Vagina (tissue), 2 donors: ENCODE results near the gene MYL11. TPM values are rescaled to one million over a fixed set of nuclear protein-coding genes. Genes with fewer than 3 reads are reported as not detected.

Experiments used
- DNase-seq, 2 donors: peaks; one replicate each; pipeline ENCODE4 v3.0.0-alpha.2; 2017; ENCODE audit errors: extremely low spot score in 2 of 2
- H3K27ac ChIP-seq: fragments of 200-600 bp; sonication (generic); one replicate; pipeline ENCODE4 v1.5.1; 2019
- H3K27me3 ChIP-seq: fragments of 200-600 bp; sonication (generic); one replicate; pipeline ENCODE4 v1.5.1; 2019
- H3K36me3 ChIP-seq, 2 donors: fragments of 200-600 bp; sonication (generic); one replicate each; pipeline ENCODE4 v1.5.1; 2017 to 2019
- H3K4me1 ChIP-seq: fragments of 200-600 bp; sonication (generic); one replicate; pipeline ENCODE4 v1.5.1; 2019
- H3K4me3 ChIP-seq, 2 donors: fragments of 200-600 bp; sonication (generic); 1 replicate in 1 of 2; 2 replicates in 1 of 2; pipeline ENCODE4 v1.5.1; 2016 to 2019
- H3K9me3 ChIP-seq: fragments of 200-600 bp; sonication (generic); one replicate; pipeline ENCODE4 v1.5.1; 2019
- CTCF ChIP-seq, 3 experiments: fragments of 450-650 bp in 2 of 3; fragments of 200-600 bp in 1 of 3; sonication (generic) in 1 of 3; IDR thresholded peaks; one replicate each; pipeline ENCODE4 v1.5.1; 2017 to 2019; ENCODE audit warnings: antibody characterized with exemption in 3 of 3, mild to moderate bottlenecking in 2 of 3, moderate library complexity in 2 of 3
- POLR2A ChIP-seq, 2 donors: fragments of 450-650 bp; IDR thresholded peaks; one replicate each; pipeline ENCODE4 v1.6.1; 2017; ENCODE audit warnings: antibody characterized with exemption in 2 of 2, mild to moderate bottlenecking in 2 of 2, moderate library complexity in 2 of 2
- POLR2AphosphoS5 ChIP-seq, 2 donors: sonication (generic); formaldehyde crosslinking; IDR thresholded peaks; one replicate each; pipeline ENCODE4 v1.9.0; 2017; ENCODE audit warnings: antibody characterized with exemption in 2 of 2, mild to moderate bottlenecking in 2 of 2, low read depth in 1 of 2; ENCODE audit not compliant: insufficient read depth in 1 of 2
- intact Hi-C: fragments of 100-400 bp; cut with DNase I; formaldehyde crosslinking; loops from one replicate; pipeline ENCODE4 v1.15.1; 2023
- total RNA-seq: library from RNA; depleted of rRNA; stranded (reverse); fragments of >200 nt; gene quantifications from one replicate; pipeline ENCODE4 v1.2.3, GENCODE V29; 2016

Gene MYL11
- total RNA-seq, 1 donor from 2014 or later = not detected

GRCh38 chr16:30372725-30373124, 1.9 kb upstream of the MYL11 start:
- TF ChIP-seq POLR2A (IDR thresholded peaks at IDR 0.05) = no peak
- TF ChIP-seq CTCF (IDR thresholded peaks at IDR 0.05) = no peak
- no peak for TF ChIP-seq POLR2AphosphoS5 (IDR thresholded peaks at IDR 0.05; ENCODE audit: insufficient read depth in 1 of 2, low read depth in 1 of 2)
- intact Hi-C loops = loop anchor here (10.0 kb wide), 1 partner anchor 1502 kb away; the partner anchor contains the start of gene ZNF267
- H3K4me3 ChIP-seq = no peak overlapping the region
- H3K27ac ChIP-seq = no peak overlapping the region
- H3K9me3 ChIP-seq = no peaks in the 10 kb centered on the region
- peaks cover 38% of the 10 kb centered on the region for H3K4me1 ChIP-seq
- DNase-seq = no peak
- no peaks in the 10 kb centered on the region for H3K36me3 ChIP-seq
- no peaks in the 10 kb centered on the region for H3K27me3 ChIP-seq

- DNase-seq = peak in 1 of 2 donors; percentile 84
- TF ChIP-seq POLR2A (IDR thresholded peaks at IDR 0.05) (no peak), CTCF (IDR thresholded peaks at IDR 0.05) (no peak), POLR2AphosphoS5 (IDR thresholded peaks at IDR 0.05; ENCODE audit: insufficient read depth in 1 of 2, low read depth in 1 of 2) (no peak)
- Histone ChIP-seq H3K4me1 (peaks cover 30% of the 10 kb centered on the region), H3K9me3 (no peaks in the 10 kb centered on the region), H3K27me3 (no peaks in the 10 kb centered on the region), H3K36me3 (no peaks in the 10 kb centered on the region), H3K27ac (no peak overlapping the region), H3K4me3 (no peak overlapping the region)
- intact Hi-C loops = loop anchor here (5.0 to 10.0 kb wide), 2 partner anchors 569 to 1499 kb away; partner anchors contain the start of genes MAZ and ZNF267
Measured at GRCh38 chr16:30375864-30376263, 1.3 kb downstream of the MYL11 start.

- H3K27ac ChIP-seq = peak overlapping the region; percentile 99
Measured at GRCh38 chr16:30376461-30376902, 1.9 kb downstream of the MYL11 start.

GRCh38 chr16:30377050-30377811, 2.6 kb downstream of the MYL11 start:
- DNase-seq = peak; percentile 89 to 95
- Histone ChIP-seq H3K27me3 (no peaks in the 10 kb centered on the region), H3K36me3 (no peaks in the 10 kb centered on the region), H3K4me1 (peaks cover 32% of the 10 kb centered on the region), H3K9me3 (no peaks in the 10 kb centered on the region), H3K27ac (peak overlapping the region; percentile 99), H3K4me3 (peak overlapping the region; percentile 75 to 81)
- no peak for TF ChIP-seq CTCF (IDR thresholded peaks at IDR 0.05)
- no peak for TF ChIP-seq POLR2A (IDR thresholded peaks at IDR 0.05)
- no peak for TF ChIP-seq POLR2AphosphoS5 (IDR thresholded peaks at IDR 0.05; ENCODE audit: insufficient read depth in 1 of 2, low read depth in 1 of 2)
- intact Hi-C loops = loop anchor here (5.0 to 10.0 kb wide), 2 partner anchors 570 to 1498 kb away; partner anchors contain the start of genes MAZ and ZNF267

More at GRCh38 chr16:30376461-30376902, 1.9 kb downstream of the MYL11 start:
- no peaks in the 10 kb centered on the region for H3K27me3 ChIP-seq
- H3K36me3 ChIP-seq = no peaks in the 10 kb centered on the region
- TF ChIP-seq CTCF (IDR thresholded peaks at IDR 0.05) = no peak
- no peak for TF ChIP-seq POLR2AphosphoS5 (IDR thresholded peaks at IDR 0.05; ENCODE audit: insufficient read depth in 1 of 2, low read depth in 1 of 2)
- no peak for TF ChIP-seq POLR2A (IDR thresholded peaks at IDR 0.05)
- no peaks in the 10 kb centered on the region for H3K9me3 ChIP-seq
- H3K4me3 ChIP-seq = no peak overlapping the region
- H3K4me1 ChIP-seq = peaks cover 33% of the 10 kb centered on the region
- peak in 1 of 2 donors; percentile 86 for DNase-seq
- intact Hi-C loops = loop anchor here (5.0 to 10.0 kb wide), 2 partner anchors 569 to 1498 kb away; partner anchors contain the start of genes MAZ and ZNF267
